Gastroesophageal sphincter (tissue), 3 donors: Measurements from ENCODE around the gene SIRT2.

Experiments
- CTCF ChIP-seq, 4 experiments: fragments of 200-600 bp in 2 of 4; fragments of 450-650 bp in 2 of 4; sonication (generic) in 1 of 4; IDR thresholded peaks; one replicate each; pipeline ENCODE4 v1.5.1; 2017 to 2019; ENCODE audit warnings: antibody characterized with exemption in 4 of 4, mild to moderate bottlenecking in 2 of 4, moderate library complexity in 2 of 4
- EP300 ChIP-seq: sonication (generic); formaldehyde crosslinking; IDR thresholded peaks from one replicate; pipeline ENCODE4 v1.6.1; 2017; ENCODE audit warnings: antibody characterized with exemption, mild to moderate bottlenecking
- POLR2A ChIP-seq, 2 donors: fragments of 450-650 bp; IDR thresholded peaks; one replicate each; pipeline ENCODE4 v1.6.1; 2017; ENCODE audit warnings: antibody characterized with exemption in 2 of 2, mild to moderate bottlenecking in 2 of 2, moderate library complexity in 1 of 2
- POLR2AphosphoS5 ChIP-seq: sonication (generic); formaldehyde crosslinking; IDR thresholded peaks from one replicate; pipeline ENCODE4 v1.6.1; 2017; ENCODE audit warnings: antibody characterized with exemption

DNA sequence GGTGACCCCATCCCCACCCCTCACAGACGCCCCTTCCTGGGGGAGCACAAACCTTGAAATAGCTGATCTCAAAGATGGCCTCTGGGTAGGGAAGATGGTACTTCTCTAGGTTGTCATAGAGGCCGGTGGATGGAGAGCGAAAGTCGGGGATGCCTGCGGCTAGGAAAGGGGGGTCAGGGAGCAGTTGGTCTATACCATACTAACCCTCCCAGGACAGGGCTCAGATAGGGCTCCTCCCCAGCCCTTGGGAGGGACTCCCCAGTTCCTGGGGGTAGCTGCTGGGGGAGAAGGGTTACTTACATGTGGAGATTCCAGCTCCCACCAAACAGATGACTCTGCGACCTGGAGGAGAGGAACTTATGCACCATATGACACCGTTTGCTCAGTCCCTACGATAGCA lies 9.6 kb downstream of the SIRT2 start:
- TF ChIP-seq CTCF (IDR thresholded peaks at IDR 0.05) (no peak), EP300 (no peak), POLR2A (IDR thresholded peaks at IDR 0.05) (no peak), POLR2AphosphoS5 (no peak)
